GM18873 (cell line): ENCODE measurements around the gene TCL1A.
"Not testable (repeated sequence)": the region's sequence is repeated elsewhere in the genome, so short reads cannot be mapped to it uniquely, and the experiment has no call there.

Experiments
- ATAC-seq: cut with Tn5 transposase; IDR thresholded peaks from one replicate; pipeline ENCODE4 v1.9.1; 2021; ENCODE audit warnings: mild to moderate bottlenecking, moderate library complexity, moderate number of reproducible peaks; ENCODE audit not compliant: unreplicated experiment, low FRiP score

TCL1A gene

DNA sequence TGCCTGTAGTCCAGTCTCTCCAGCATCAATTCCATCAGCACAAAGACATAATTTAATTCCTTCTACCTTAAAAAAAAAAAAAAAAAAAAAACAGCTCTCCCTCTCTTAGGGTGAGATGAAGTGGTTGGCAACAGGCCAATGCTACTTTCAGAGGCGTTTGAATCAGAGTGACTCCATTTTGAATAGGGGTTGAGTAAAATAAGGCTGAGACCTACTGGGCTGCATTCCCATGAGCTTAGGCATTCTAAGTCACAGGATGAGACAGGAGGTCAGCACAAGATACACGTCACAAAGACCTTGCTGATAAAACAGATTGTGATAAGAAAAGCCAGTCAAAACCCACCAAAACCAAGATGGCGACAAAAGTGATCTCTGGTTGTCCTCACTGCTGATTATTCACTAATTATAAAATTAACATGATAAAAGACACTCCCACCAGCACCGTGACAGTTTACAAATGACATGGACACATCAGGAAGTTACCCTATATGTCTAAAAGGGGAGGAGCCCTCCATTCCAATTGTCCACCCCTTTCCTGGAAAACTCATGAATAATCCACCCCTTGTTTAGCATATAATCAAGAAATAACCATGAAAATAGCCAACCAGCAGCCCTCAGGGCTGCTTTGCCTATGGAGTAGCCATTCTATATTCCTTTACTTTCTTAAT is 34.6 kb downstream of the TCL1A start:
- ATAC-seq: no peak

DNA sequence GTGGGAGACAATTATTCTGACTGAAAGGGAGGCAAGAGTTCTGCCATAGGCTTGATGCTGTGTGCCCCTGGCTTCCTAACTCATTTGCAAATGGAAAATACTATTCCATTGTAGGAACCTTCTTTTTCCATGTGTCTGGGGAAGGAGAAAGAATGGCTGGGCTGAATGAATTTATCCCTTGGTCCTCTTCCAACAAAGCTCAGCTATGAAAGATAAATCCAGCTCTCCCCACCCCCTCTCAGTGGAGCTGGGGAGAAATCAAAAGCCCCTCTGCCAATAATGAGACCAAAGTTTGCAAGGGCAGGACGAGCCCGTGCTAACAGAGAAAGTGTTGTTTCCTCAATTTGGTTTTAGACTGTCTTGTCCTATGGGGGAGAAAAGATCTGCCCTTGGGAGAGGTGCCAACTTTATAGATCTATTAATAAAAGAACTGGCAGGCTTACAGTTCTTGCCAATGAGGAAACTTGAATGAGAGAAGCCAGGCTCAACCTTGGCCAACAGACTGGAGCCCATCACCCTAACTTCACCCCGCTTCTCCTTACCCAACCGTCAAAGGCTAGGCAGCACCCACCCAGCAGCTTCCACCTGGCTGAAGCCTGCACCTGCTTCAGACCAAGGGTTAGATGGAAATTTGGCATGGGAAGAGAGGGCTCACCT is 36.6 kb downstream of the TCL1A start:
- ATAC-seq: no peak

DNA sequence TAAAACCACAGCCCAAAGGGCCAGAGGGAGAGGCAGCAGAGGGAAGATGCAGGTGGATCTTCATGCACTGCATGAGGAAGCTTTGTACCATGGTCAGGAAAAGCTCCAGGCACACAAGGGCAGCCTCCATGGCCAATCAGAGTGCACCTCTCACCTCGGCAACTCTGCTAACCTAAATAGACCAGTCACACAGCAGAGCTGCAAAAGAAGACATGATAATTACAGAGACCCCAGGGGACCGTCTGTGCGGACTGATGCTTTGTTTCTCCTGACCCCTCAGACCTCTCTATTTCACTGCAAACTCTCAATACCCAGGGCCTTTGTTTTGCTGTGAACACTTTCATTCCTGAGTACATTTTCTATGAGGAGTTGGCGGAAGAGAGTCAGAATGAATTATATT is 38.4 kb downstream of the TCL1A start:
- ATAC-seq: no peak

DNA sequence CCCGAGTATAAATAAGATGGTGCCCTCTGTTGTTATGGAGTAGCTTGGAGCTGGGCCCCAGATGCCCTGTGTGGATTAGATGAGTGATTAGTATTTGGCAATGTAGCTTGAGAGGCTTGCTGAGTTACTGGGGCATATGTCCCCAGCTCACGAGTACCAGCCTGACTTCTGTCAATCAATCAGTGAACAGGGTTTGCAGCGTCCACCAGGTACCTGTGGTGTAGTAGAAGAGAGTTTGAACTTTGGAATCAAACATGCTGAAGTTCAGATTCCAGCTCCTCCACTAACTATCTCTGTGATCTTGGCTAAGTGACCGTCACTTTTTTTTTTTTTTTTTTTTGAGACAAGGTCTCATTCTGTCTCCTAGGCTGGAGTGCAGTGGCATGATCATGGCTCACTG is 39.3 kb downstream of the TCL1A start:
- no peak for ATAC-seq

DNA sequence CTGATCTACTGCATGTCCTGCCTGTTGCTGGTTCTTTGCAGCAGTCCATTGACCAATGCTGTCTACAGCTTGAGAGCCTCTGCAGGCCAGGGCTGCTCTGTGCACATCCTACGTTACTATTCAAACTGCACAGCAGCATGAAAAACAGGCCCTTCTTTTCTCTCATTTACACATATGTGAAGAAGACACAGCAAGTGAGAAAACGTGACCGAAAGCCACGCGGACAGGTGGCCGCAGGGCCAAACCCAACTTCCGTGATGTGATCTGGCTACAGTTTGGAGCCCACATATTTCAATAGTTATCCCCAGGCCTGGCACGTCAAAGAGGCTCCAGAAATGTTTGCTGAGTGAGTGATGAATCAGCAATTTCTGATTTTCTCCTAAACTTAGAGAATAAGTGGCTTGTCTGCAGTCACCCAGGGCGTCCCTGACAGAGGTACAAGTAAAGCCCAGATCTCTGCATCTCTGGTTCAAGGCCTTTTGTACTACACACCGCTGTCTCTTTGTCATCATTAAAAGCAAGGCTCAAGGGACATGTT is 45.6 kb downstream of the TCL1A start:
- peak; percentile 28 for ATAC-seq

DNA sequence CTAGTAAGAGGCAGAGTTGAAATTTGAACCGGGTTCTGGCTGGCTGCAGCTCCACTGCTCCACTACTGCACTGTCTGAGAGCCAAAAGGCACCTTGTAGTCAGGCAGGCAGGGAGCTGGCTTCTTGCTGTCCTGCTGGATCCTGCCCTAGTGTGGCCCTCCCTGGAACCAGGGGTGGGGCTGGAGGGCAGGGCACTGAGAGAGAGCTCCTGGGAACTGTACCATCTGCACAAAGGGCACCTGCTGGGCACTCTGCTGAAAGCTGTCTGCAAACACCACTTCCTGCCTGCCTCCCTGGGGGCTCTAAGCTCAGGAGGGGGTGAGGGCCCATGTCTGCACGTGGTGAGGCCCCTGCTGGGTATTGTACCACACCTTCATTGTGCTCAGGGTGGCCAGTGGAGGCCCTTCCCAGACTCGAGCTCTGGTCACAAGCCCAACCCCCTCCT is 46.7 kb downstream of the TCL1A start:
- ATAC-seq: no peak

DNA sequence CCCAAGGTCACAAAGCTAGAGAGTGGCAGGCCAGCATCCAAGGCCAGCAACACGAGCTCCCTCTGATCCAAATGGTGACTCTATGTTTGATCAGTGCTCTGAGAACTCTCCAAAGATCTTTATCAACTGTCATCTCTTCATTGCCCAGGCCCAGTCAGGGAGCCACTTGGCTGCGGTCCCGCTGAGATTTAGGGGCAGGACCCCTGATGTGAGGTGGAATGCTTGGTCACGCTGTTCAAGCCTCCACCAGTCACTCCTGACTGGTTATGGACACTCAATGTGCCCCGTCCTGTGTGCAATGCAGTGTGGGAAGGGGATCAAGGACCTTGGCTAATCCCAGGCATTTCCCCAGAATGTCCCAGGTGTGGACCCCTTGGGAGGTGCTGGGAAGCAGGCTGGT is 47.5 kb downstream of the TCL1A start:
- ATAC-seq: no peak

DNA sequence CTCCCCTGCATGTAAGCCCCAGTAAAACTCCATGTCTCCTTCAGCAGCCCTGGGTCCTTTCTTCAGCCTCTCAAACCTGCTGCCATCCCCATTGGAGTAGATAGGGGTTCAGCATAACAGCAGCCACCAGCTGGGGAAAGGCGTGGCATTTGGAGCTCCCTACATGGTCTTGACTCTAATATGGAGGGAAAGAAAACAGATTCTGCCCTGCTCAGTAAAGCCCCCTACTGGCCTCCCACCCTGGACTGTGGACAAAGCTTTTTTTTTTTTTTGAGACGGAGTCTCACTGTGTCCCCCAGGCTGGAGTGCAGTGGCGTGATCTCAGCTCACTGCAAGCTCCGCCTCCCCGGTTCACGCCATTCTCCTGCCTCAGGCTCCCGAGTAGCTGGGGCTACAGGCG is 48.4 kb downstream of the TCL1A start:
- ATAC-seq: not testable (repeated sequence)

DNA sequence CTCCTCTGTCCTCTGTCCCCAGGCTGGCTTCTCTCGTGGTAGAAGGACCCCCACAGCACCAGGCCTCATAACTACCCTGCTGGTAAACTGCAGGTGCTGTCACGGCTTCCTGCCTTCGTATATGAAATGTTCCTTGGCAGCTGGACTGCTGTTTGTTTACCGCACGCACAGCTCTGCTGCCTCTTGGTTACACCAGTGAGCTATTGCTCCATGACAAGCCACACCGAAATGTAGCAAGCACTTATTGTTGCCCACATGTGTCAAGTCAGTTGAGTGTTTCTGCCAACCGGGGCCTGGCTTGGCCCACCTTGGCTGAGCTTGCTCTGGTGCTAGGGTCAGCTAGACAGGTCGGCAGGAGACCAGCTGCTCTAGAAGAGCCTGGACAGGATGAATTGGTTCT is 49.4 kb downstream of the TCL1A start:
- no peak for ATAC-seq

DNA sequence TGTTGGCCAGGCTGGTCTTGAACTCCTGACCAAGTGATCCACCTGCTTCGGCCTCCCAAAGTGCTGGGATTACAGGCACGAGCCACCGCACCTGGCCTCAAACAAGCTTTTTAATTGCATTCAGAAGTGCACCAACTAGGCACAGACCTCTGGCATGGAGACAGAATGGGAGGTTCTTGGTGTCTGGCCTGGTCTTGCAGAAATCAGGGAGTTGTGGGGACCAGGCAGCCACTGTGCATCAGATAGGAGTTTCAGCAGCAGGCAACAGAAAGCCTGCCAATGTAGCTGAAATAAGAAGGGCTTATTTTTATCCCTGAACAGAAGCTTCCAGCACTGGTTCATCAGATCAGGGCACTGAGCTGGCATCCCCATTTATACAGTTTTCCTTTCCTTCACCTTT is 49.9 kb downstream of the TCL1A start:
- ATAC-seq: no peak

DNA sequence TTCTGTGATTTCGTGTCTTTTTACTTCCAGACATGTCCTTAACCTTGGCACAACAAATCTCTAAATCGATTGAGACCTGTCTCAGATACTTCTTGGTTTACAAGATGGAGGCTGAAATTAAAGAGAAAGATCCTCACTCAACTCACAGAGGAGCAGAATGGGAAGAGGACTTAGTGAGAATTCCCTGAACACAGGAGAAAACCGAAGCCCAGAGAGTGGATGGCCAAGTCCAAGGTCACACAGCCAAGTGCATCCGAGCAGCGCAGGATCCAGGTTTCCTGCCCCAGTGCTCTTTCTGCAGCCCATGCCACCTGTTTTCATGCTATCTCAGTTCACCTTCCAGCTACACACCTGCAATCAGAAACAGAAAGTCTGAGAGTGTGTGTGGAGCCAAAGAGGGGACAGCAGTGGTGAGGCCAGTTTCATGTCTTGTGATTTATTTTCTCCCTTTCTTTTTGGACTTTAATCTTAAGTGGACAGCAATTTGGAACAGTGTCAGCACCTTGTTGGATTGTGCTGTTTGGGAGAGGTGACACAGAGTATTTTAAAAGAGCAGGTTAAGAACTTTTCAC is 50.6 kb downstream of the TCL1A start:
- ATAC-seq: no peak

DNA sequence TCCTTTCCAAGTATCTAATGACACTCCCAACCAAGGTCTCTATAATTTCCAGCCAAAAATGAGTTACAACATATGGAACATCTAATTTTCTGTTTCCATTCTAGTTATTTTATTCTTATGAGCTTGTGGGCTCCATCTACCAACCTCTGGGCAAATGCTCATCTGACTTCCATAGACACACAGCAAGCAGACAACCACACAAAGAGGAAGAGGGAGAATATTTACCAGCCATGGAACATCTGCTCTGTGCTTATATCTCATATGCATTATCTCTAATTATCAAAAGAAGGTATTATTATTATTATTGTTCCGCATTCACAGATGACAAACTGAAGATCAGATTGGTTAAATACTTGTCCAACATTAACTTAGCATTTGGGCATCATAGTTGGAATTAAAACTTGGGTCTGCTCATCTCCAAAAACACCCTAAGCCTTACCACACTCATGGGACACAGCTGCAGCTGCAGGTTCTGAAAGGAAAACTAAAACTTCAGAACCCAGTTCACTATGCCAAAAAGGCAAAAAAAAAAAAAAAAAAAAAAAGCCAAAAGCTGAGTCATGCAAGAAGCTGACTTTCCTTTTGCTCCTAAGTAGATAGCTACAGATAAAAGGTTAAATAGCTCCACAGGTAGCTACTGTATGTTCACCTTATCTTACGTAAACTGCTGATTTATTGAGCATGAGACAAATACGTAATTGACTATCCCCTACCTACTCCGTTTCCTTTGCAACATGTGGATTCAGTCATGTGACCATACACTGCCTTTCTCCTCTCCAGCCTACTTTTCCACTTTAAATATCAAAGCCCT is 51.3 kb downstream of the TCL1A start:
- peak; percentile 33 for ATAC-seq

DNA sequence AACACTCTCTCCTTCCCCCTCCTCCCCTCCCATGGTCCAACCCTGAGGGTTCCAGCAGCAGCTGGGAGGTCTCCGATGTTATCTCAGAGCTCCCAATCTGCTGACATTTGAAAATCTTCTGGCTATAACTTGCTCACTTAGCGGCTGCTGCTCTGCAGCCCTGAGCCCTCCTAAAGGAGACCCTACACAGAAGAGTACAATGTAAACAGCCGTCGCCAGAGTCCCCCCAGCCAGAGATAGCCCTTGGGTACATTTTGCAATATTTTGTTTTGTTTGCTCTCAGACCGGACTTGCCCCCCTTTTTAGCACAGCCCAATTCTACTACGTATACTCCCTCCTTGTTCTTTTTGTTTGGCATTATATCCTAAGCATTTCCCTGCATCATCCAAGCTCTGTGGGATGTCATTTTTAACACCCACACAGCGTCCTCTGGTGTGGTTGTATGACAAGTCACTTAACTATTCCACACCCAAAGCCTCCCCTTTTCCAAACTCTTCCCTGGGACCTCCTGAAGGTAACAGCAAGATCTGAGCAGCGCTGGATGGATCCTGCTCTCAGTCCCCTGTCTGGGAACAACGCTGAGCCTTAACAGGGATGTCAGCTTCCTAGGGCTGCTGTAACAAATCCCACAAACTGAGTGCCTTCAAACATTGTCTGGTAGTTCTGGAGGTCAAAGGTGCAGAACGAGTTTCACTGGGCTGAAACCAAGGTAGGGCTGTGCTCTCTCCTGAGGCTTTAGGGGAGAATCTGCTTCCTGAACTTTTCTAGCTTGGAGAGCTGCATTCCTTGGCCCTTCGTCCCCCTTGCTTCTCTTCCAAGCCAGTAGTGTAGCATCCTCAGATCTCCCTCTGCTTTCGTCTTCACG is 53.0 kb downstream of the TCL1A start:
- ATAC-seq: no peak

DNA sequence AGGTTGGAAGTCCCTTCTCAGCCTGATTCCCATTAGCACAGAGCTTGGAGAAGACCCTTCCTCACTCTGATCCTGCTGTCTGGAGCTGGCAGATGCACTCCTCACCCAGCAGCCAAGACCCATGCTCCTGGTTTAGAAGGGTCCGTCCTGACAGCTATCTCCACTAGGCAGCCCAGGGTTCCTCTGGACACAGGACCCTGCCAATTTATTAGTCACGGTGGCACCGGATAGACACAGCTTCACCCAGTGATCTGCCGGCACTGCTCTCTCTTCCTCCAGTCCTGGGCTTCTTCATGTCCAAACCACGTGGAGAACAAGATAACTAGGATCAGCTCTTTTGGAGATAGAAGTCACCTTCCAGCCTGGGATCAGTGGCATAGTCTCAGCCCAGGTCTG is 53.9 kb downstream of the TCL1A start:
- no peak for ATAC-seq
